ENCODE measurements around the gene RMRP.

Gene RMRP

DNA sequence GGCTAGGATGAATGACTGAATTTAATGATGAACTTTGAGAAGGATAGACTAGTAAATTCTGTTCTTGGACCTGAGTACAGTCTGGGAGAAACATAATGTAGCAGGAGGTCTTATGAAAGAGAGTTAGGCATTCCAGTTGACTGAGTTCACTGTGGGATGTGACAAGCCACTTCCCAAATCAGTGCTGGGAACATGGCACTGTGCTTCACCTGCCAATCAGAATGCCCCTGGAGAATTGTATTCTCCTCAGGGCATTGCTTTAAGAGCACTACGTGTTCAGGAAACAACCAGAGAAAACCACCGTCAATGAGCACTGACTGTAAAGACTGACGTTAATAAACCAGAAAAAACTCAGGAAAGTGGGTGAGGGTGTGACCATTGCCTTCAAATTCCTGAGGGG is 1.5 kb upstream of the RMRP start:
- Histone ChIP-seq H3K27ac (ENCODE audit: poor library complexity, severe bottlenecking) (peak overlapping the region; percentile 76), H3K4me1 (ENCODE audit: insufficient read depth, poor library complexity, severe bottlenecking) (peaks cover 13% of the 10 kb centered on the region), H3K4me3 (ENCODE audit: severe bottlenecking) (peak overlapping the region; percentile 72), H3K9me3 (ENCODE audit: severe bottlenecking) (no peaks in the 10 kb centered on the region), H3K36me3 (ENCODE audit: low read depth) (peaks cover 34% of the 10 kb centered on the region), H3K27me3 (ENCODE audit: insufficient read depth, poor library complexity, severe bottlenecking) (no peaks in the 10 kb centered on the region)
- ATAC-seq (ENCODE audit: low read depth) = peak; percentile 13; the same call in 1 of the 3 replicates
- TF ChIP-seq, protein P1, sequence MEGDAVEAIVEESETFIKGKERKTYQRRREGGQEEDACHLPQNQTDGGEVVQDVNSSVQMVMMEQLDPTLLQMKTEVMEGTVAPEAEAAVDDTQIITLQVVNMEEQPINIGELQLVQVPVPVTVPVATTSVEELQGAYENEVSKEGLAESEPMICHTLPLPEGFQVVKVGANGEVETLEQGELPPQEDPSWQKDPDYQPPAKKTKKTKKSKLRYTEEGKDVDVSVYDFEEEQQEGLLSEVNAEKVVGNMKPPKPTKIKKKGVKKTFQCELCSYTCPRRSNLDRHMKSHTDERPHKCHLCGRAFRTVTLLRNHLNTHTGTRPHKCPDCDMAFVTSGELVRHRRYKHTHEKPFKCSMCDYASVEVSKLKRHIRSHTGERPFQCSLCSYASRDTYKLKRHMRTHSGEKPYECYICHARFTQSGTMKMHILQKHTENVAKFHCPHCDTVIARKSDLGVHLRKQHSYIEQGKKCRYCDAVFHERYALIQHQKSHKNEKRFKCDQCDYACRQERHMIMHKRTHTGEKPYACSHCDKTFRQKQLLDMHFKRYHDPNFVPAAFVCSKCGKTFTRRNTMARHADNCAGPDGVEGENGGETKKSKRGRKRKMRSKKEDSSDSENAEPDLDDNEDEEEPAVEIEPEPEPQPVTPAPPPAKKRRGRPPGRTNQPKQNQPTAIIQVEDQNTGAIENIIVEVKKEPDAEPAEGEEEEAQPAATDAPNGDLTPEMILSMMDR (IDR thresholded peaks at IDR 0.05; ENCODE audit: poor library complexity, severe bottlenecking) = no peak
- no peak for DNase-seq (ENCODE audit: low spot score)

DNA sequence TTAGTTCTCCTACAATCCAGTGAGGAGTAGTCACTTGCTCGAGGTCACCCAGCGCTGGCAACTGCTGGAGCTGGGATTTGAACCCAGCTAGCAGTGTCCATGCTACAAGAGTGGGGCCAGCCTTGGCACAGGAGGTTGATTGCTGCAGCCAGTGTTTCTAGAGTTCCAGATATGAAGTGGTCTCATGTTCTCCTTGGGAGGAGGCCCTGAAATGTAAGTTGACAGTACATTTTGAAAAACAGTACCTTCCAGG is 1.1 kb upstream of the RMRP start:
- DNase-seq (ENCODE audit: low spot score) (no peak), ATAC-seq (ENCODE audit: low read depth) (peak; percentile 3; the same call in 1 of the 3 replicates)
- H3K36me3 ChIP-seq (ENCODE audit: low read depth) = peaks cover 34% of the 10 kb centered on the region
- no peaks in the 10 kb centered on the region for H3K27me3 ChIP-seq (ENCODE audit: insufficient read depth, poor library complexity, severe bottlenecking)
- H3K9me3 ChIP-seq (ENCODE audit: severe bottlenecking) = no peaks in the 10 kb centered on the region
- H3K4me3 ChIP-seq (ENCODE audit: severe bottlenecking) = peak overlapping the region; percentile 72
- TF ChIP-seq, protein P1 (IDR thresholded peaks at IDR 0.05; ENCODE audit: poor library complexity, severe bottlenecking) = no peak
- H3K4me1 ChIP-seq (ENCODE audit: insufficient read depth, poor library complexity, severe bottlenecking) = peaks cover 8% of the 10 kb centered on the region
- peak overlapping the region; percentile 76 for H3K27ac ChIP-seq (ENCODE audit: poor library complexity, severe bottlenecking)

DNA sequence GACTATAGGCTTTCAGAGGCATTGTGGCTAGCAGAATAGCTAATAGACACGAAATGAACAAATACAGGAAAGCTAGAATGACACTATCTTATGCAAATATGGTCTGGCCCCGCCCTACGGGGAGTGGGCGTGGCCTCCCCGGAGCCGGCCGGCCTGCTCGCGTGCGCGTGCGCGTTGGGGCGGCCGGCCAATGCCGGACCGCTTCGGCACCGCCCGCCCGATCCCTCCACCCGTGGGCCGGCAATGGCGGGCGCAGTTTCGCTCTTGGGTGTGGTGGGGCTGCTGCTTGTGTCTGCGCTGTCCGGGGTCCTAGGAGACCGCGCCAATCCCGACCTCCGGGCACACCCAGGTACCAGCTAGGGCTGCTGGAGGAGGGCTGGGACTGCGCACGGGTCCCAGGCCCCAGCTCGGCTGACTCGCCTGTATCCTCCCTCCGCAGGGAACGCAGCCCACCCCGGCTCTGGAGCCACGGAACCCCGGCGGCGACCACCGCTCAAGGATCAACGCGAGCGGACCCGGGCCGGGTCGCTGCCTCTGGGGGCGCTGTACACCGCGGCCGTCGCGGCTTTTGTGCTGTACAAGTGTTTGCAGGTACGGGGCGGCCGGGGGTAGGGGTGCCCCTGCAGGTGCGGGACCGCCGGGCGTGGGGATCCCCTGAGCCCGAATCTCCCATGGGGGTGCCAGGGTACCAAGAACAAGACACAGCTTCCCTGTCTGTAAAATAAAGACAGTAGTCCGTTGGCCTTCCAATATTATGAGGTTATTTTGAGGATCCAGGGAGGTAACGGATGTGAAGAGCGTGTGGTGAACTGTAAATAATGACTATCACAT is 533 bp upstream of the RMRP start, which contains the start of gene CCDC107:
Gene CCDC107, plus strand, starts transcription at position 156 of the 831 bp plus-strand sequence. Its CDS starts 88 bp downstream, at position 244.
- Histone ChIP-seq H3K27me3 (ENCODE audit: insufficient read depth, poor library complexity, severe bottlenecking) (no peaks in the 10 kb centered on the region), H3K27ac (ENCODE audit: poor library complexity, severe bottlenecking) (peak within 1 kb of the TSS; percentile 76), H3K4me3 (ENCODE audit: severe bottlenecking) (peak within 1 kb of the TSS; percentile 72), H3K4me1 (ENCODE audit: insufficient read depth, poor library complexity, severe bottlenecking) (peaks cover 7% of the 10 kb centered on the region), H3K9me3 (ENCODE audit: severe bottlenecking) (no peaks in the 10 kb centered on the region), H3K36me3 (ENCODE audit: low read depth) (peaks cover 34% of the 10 kb centered on the region)
- TF ChIP-seq, protein P1 (IDR thresholded peaks at IDR 0.05; ENCODE audit: poor library complexity, severe bottlenecking) = peak; percentile 67
- ATAC-seq (ENCODE audit: low read depth) = peak; percentile 56
- DNase-seq (ENCODE audit: low spot score) = no peak

DNA sequence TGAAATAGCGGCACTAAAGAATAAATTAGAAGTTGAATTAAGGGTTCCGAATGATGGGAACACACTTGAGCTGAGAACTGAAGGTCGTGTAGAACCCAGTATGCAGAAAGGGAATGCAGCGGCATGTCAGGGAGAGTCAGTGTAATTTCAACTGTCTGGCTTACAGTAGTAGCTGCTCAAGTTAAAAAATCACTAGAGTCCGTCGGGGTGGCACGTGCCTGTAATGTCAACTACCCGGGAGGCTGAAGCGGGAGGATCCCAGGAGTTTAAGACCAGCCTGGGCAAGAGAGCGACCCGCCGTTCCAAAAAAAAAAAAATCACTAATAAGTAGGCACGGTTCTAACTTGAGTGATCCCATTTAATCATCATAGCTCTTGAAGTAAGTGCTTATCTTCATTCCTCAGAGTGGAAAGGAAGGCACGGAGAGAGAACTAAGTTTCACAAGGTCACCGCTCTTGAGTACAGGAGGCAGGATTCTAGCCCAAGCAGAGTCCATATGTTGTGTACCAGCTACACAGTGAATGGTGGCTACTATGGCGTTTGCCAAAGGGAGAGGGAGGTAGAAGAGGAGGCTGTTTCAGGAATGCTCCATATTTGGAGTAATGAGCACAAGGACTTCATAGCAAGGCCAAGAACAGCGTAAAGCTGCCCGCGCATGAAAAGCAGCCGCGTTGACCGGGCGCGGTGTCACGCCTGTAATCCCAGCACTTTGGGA is 831 bp downstream of the RMRP start:
- H3K27ac ChIP-seq (ENCODE audit: poor library complexity, severe bottlenecking) = peak overlapping the region; percentile 76
- TF ChIP-seq, protein P1 (IDR thresholded peaks at IDR 0.05; ENCODE audit: poor library complexity, severe bottlenecking) = no peak
- DNase-seq (ENCODE audit: low spot score) = no peak

More for the DNA sequence above, 831 bp downstream of the RMRP start:
- Histone ChIP-seq H3K4me1 (ENCODE audit: insufficient read depth, poor library complexity, severe bottlenecking) (peaks cover 20% of the 10 kb centered on the region), H3K27me3 (ENCODE audit: insufficient read depth, poor library complexity, severe bottlenecking) (no peaks in the 10 kb centered on the region), H3K36me3 (ENCODE audit: low read depth) (peaks cover 28% of the 10 kb centered on the region), H3K9me3 (ENCODE audit: severe bottlenecking) (no peaks in the 10 kb centered on the region), H3K4me3 (ENCODE audit: severe bottlenecking) (peak overlapping the region; percentile 72)
- no peak for ATAC-seq (ENCODE audit: low read depth)

All from RWPE2 (cell line).